ENCODE data around the gene AZI2. TPM values are rescaled to one million over a fixed set of nuclear protein-coding genes. Genes with fewer than 3 reads are reported as not detected.
A peak's percentile ranks its signal among the peaks of the same experiment; 100 is the strongest.

AZI2 gene
- total and polyA plus RNA-seq, 9 of the 15 experiments (the other 6 are each of a cell fraction or from before 2014, with no cell fraction given), result 28.5 to 96.3 (median 70.2) TPM

GRCh38 chr3:28348629-28349468 is at the start of gene AZI2, which contains the start of gene ZCWPW2 (continued):
- TF ChIP-seq FOXK2 (conservative IDR thresholded peaks at IDR 0.05 in 1 of 2, IDR thresholded peaks at IDR 0.05 in 1 of 2; ENCODE audit: low read depth in 2 of 2) (peak; percentile 13 to 36; a peak in 3 of 4 replicates), SRSF7 (optimal IDR thresholded peaks at IDR 0.05; ENCODE audit: low read depth, low read length) (no peak), FOXP4 (CRISPR knock-in tag; IDR thresholded peaks at IDR 0.05; ENCODE audit: borderline replicate concordance) (peak; percentile 48; the same call in 1 of the 2 replicates), PPARD (CRISPR knock-in tag; IDR thresholded peaks at IDR 0.05) (no peak), ZBED1 (IDR thresholded peaks at IDR 0.05) (peak; percentile 64; the same call in 1 of the 2 replicates), THRAP3 (IDR thresholded peaks at IDR 0.05; ENCODE audit: borderline replicate concordance) (no peak), RBM25 (IDR thresholded peaks at IDR 0.05; ENCODE audit: low read depth, low read length, severe bottlenecking) (no peak), HMGXB4 (CRISPR knock-in tag; IDR thresholded peaks at IDR 0.05) (peak; percentile 47; the same call in 1 of the 2 replicates), ZC3H11A (IDR thresholded peaks at IDR 0.05; ENCODE audit: low read depth, low read length) (no peak), ZFPM2 (CRISPR knock-in tag; IDR thresholded peaks at IDR 0.05) (0 out of 2 replicates have a peak, but pooled peaks have one; percentile 37), ZKSCAN3 (CRISPR knock-in tag; IDR thresholded peaks at IDR 0.05) (no peak), SUPT5H (IDR thresholded peaks at IDR 0.05) (peak; percentile 93), FOXM1 (IDR thresholded peaks at IDR 0.05; ENCODE audit: low read depth) (no peak), FOXM1 (CRISPR knock-in tag; IDR thresholded peaks at IDR 0.05; ENCODE audit: low read depth) (peak; percentile 62; the same call in 1 of the 2 replicates), ZNF12 (CRISPR knock-in tag; IDR thresholded peaks at IDR 0.05) (no peak; the same call in 1 of the 2 replicates)
- TF ChIP-seq, protein P1, sequence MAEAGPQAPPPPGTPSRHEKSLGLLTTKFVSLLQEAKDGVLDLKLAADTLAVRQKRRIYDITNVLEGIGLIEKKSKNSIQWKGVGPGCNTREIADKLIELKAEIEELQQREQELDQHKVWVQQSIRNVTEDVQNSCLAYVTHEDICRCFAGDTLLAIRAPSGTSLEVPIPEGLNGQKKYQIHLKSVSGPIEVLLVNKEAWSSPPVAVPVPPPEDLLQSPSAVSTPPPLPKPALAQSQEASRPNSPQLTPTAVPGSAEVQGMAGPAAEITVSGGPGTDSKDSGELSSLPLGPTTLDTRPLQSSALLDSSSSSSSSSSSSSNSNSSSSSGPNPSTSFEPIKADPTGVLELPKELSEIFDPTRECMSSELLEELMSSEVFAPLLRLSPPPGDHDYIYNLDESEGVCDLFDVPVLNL (CRISPR knock-in tag; IDR thresholded peaks at IDR 0.05; ENCODE audit: low read depth), result peak; percentile 25; the same call in 1 of the 2 replicates

All from K562 (cell line).